MM.1S (cell line): ENCODE measurements around the gene WRNIP1.

ENCODE experiments used
- CTCF ChIP-seq: fragments of 300-600 bp; sonication (generic); IDR thresholded peaks from 2 replicates; pipeline ENCODE4 v1.5.1; 2016; ENCODE audit warnings: antibody characterized with exemption, low read length, mixed read lengths
- EZH2 ChIP-seq: fragments of 300-600 bp; sonication (generic); optimal IDR thresholded peaks from 2 replicates; pipeline ENCODE3; 2017; ENCODE audit warnings: low read depth, mild to moderate bottlenecking, antibody characterized with exemption, low read length, mixed read lengths

- TF ChIP-seq CTCF (no peak), EZH2 (no peak)
Measured at GRCh38 chr6:2766767-2767656, 1.8 kb downstream of the WRNIP1 start.
